HG02759 (cell line): ENCODE data around the gene FUS.
"Not testable (repeated sequence)": the region's sequence is repeated elsewhere in the genome, so short reads cannot be mapped to it uniquely, and the experiment has no call there.

Experiments used
- ATAC-seq: cut with Tn5 transposase; IDR thresholded peaks from one replicate; pipeline ENCODE4 v1.9.1; 2021; ENCODE audit warnings: mild to moderate bottlenecking, moderate library complexity; ENCODE audit not compliant: unreplicated experiment

FUS gene

GRCh38 chr16:31184888-31185287 is 4.9 kb downstream of the FUS start:
- no peak for ATAC-seq

GRCh38 chr16:31185339-31185738 is 5.4 kb downstream of the FUS start:
- no peak for ATAC-seq

- no peak for ATAC-seq
These were observed 6.2 kb downstream of the FUS start for GRCh38 chr16:31186176-31186575.

- ATAC-seq = no peak
These were observed 7.2 kb downstream of the FUS start for GRCh38 chr16:31186930-31187807.

- no peak for ATAC-seq
These were observed 7.9 kb downstream of the FUS start for GRCh38 chr16:31187808-31188189.

GRCh38 chr16:31188450-31189411 is 8.8 kb downstream of the FUS start:
- ATAC-seq = no peak

GRCh38 chr16:31189412-31189778 is 9.5 kb downstream of the FUS start:
- no peak for ATAC-seq

GRCh38 chr16:31190061-31190460 is 10.1 kb downstream of the FUS start:
- no peak for ATAC-seq

- ATAC-seq = no peak
These were observed 11.0 kb downstream of the FUS start for GRCh38 chr16:31190818-31191444.

GRCh38 chr16:31191697-31192428 is 11.9 kb downstream of the FUS start:
- no peak for ATAC-seq

- no peak for ATAC-seq
These were observed 13.1 kb downstream of the FUS start for GRCh38 chr16:31192856-31193642.

GRCh38 chr16:31193874-31194273 is 13.9 kb downstream of the FUS start:
- ATAC-seq = no peak

- no peak for ATAC-seq
These were observed 15.0 kb downstream of the FUS start for GRCh38 chr16:31194898-31195297.

- not testable (repeated sequence) for ATAC-seq
These were observed 15.9 kb downstream of the FUS start for GRCh38 chr16:31195861-31196260.

- ATAC-seq = no peak
These were observed 16.6 kb downstream of the FUS start for GRCh38 chr16:31196324-31197088.

GRCh38 chr16:31198207-31198882 is 18.4 kb downstream of the FUS start:
- ATAC-seq = no peak

GRCh38 chr16:31199430-31200041 is 19.6 kb downstream of the FUS start:
- ATAC-seq = no peak

GRCh38 chr16:31200111-31200510 is 20.2 kb downstream of the FUS start:
- not testable (repeated sequence) for ATAC-seq
